ENCODE measurements around the gene SMARCB1.

DNA sequence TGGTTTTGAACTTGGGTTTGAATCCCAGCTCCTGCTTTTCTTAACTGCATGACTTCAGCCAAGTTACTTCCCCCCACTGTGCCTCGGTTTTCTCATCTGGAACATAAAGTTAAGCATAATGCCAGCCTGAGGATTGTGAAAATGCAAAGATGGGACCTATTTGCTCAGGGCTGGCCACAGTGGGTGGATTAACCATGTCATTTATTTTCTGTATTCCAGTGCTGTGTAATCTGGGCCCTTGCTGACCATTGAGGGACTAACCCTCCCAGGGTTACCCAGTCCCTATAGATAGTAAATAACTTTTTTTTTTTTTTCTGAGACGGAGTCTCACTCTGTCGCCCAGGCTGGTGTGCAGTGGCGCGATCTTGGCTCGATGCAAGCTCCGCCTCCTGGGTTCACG, 31.1 kb upstream of the SMARCB1 start:
- no peak for TF ChIP-seq CTCF (IDR thresholded peaks at IDR 0.05)
- TF ChIP-seq POLR2A (IDR thresholded peaks at IDR 0.05) = no peak
